Activated CD4-positive, alpha-beta T cell treated with anti-CD3 and anti-CD28 coated beads for 48 hours (primary cell): ENCODE data around the gene EXO1.
"Not testable (repeated sequence)": the region's sequence is repeated elsewhere in the genome, so short reads cannot be mapped to it uniquely, and the experiment has no call there.

Experiments used
- DNase-seq: peaks from one replicate; pipeline ENCODE4 v3.0.0-alpha.2; 2020

Gene EXO1

DNA sequence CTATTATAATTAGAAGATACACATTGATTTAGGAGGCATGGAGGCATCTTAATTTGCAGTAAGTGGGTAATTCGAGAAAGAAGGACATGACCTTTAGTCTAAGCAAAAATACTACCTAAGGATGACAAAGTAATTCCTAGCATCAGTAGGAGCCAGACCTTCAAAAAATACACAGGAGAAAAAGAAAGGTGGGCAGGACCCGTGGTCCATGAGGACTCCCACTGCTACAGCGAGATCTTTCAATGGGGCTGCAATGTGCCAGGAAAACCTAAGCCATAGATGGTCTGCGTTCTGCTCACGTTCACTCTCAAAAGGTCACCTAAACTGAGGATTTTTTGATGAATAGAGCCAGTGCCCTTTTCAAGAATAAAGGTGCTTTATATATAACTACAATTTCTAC is 10.6 kb upstream of the EXO1 start:
- no peak for DNase-seq

DNA sequence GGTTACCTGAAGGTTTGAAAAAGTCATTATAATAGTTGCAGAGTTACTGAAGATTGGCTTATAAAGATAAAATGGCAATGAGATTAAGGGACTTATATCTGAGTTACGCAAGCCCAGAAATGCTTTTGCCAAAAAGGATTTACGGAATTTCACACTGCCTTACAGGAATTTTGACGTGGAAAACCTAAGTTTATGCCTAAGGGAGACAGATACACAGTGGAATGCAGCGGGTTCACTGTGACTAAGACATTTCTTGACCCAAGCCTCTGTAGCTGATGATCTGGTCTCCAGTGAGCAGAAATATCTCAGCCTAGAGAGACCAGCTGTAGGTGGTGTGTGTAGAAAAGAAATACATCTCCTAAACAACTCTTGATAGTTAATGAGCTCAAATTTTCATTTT is 10.1 kb upstream of the EXO1 start:
- DNase-seq, result no peak

GRCh38 chr1:241838897-241839296 is 9.1 kb upstream of the EXO1 start:
- DNase-seq, result no peak

DNA sequence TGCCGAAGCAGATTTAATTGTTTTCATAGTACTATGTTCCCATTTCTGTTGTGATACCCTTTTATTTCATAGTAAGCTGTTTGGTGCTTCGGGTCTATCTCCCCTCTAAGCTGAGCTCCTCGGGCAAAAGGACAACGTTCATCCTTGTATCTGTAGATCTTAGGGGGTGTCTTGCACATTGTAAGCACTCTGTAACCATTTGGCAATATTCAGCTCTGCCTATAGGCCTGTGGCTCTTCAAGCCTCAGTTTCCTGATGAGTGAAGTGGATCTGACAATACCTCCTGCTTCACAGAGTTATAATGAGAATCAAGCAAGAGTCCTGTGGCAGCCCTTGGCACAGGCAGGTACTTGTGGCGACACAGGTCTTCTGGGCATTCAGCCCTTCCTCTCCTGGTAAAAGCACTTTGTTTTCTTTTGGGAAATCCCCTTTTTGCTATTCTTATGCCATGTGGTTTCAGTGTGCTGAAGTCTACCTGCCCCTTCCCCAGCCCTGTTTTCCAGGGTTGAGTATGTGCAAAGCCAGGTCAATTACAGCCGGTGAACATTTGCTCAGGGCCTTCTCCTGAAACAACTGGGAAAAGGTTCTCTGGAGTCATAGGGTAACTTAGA is 8.5 kb upstream of the EXO1 start:
- no peak for DNase-seq

GRCh38 chr1:241840164-241840563 is 7.8 kb upstream of the EXO1 start:
- no peak for DNase-seq

GRCh38 chr1:241841691-241842090 is 6.3 kb upstream of the EXO1 start:
- no peak for DNase-seq

GRCh38 chr1:241842565-241842964 is 5.4 kb upstream of the EXO1 start:
- no peak for DNase-seq

- DNase-seq, result no peak
Measured at GRCh38 chr1:241844593-241844992, 3.4 kb upstream of the EXO1 start.

GRCh38 chr1:241846375-241846774 is 1.6 kb upstream of the EXO1 start:
- DNase-seq, result no peak

DNA sequence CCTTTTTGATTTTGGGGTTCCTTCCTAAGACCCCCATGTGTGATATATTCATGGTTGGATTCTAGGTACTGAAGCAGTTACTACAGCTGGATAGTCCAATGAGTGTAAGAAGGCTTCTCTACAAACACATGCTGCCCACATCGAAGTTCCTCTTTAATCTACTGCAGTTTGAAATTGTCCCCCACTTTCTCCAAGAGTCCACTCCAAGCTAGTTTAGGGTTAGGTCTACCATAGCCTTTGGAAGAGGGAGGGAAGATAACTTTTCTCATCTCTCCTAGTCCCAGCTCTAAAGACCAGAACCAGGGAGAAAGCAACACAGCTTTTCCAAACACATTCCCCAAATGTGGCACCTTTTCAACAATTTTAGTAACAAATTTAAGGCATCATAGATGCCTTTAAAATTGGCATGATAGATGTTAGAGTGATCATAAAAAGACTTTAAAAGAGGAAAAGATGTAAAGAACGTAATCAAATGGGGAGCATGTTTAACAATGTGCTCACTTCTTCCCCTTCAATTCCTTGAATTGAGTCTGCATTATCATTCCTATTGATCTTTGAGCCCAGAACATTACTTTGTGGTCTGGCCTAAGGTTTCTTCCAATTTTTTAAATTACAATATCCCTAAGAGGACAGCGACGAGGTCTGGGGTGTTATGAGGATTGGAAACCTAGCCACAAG is 1.0 kb upstream of the EXO1 start:
- DNase-seq, result no peak

GRCh38 chr1:241847540-241847795 is 536 bp upstream of the EXO1 start:
- DNase-seq, result no peak

- no peak for DNase-seq
Measured at GRCh38 chr1:241848686-241849344, 811 bp downstream of the EXO1 start.

DNA sequence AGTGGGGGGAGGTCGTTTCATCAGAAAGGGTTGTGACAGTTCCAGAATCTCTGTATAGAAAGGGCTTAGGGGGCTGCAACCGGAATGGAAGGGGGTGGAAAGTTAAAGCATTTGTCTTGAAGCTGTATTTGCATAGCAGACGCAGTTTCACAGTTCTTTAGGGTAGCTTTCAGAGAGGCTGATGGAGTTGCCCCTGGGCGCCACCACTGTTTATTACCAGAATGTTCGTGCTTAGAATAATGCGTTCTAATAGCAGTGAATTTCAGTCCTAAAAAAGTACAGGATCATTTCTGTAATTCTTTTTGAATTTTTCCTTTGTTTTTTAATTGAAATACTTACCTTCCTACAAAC is 1.3 kb downstream of the EXO1 start:
- DNase-seq, result no peak

DNA sequence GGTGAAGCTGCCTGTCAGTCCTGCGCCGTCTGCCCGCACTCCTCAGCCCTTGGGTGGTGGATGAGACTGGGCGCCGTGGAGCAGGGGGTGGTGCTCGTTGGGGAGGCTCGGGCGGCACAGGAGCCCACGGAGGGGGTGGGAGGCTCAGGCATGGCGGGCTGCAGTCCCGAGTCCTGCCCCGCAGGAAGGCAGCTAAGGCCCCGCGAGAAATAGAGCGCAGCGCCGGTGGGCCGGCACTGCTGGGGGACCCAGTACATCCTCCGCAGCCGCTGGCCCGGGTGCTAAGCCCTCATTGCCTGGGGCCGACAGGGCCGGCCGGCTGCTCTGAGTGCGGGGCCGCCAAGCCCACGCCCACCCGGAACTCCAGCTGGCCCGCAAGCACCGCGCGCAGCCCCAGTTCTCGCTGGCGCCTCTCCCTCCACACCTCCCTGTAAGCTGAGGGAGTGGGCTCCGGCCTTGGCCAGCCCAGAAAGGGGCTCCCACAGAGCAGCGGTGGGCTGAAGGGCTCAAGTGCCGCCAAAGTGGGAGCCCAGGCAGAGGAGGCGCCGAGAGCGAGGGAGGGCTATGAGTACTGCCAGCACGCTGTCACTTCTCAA is 7.6 kb downstream of the EXO1 start:
- DNase-seq, result not testable (repeated sequence)

GRCh38 chr1:241857131-241857530 is 9.1 kb downstream of the EXO1 start:
- no peak for DNase-seq

- no peak for DNase-seq
Measured at GRCh38 chr1:241860922-241861321, 12.9 kb downstream of the EXO1 start.

- no peak for DNase-seq
Measured at GRCh38 chr1:241869022-241869421, 21.0 kb downstream of the EXO1 start.

- no peak for DNase-seq
Measured at GRCh38 chr1:241870336-241870735, 22.3 kb downstream of the EXO1 start.

GRCh38 chr1:241870746-241871430 is 22.9 kb downstream of the EXO1 start:
- no peak for DNase-seq

- no peak for DNase-seq
Measured at GRCh38 chr1:241881440-241881839, 33.4 kb downstream of the EXO1 start.

- DNase-seq, result no peak
Measured at GRCh38 chr1:241883159-241883558, 35.2 kb downstream of the EXO1 start.

- peak; percentile 10 for DNase-seq
Measured at GRCh38 chr1:241888232-241888631, 40.2 kb downstream of the EXO1 start.

GRCh38 chr1:241891296-241891695 is 43.3 kb downstream of the EXO1 start:
- no peak for DNase-seq

- no peak for DNase-seq
Measured at GRCh38 chr1:241894016-241894415, 46.0 kb downstream of the EXO1 start.
